SW480 (cell line): ENCODE data around the gene KCTD17.

ENCODE experiments used
- DNase-seq: peaks from one replicate; pipeline ENCODE4 v3.0.0-alpha.2; 2016; ENCODE audit warnings: low spot score

The KCTD17 gene

GRCh38 chr22:37043209-37043827, 8.2 kb upstream of the KCTD17 start:
- no peak for DNase-seq

GRCh38 chr22:37043828-37044538, 7.6 kb upstream of the KCTD17 start:
- DNase-seq = peak; percentile 68

GRCh38 chr22:37044634-37045625, 6.6 kb upstream of the KCTD17 start:
- no peak for DNase-seq

- DNase-seq = no peak
Observed at GRCh38 chr22:37045958-37046357, 5.6 kb upstream of the KCTD17 start.

- DNase-seq = no peak
Observed at GRCh38 chr22:37046589-37046988, 5.0 kb upstream of the KCTD17 start.

GRCh38 chr22:37047006-37047405, 4.5 kb upstream of the KCTD17 start:
- no peak for DNase-seq

GRCh38 chr22:37048133-37048532, 3.4 kb upstream of the KCTD17 start:
- no peak for DNase-seq

- no peak for DNase-seq
Observed at GRCh38 chr22:37049224-37049623, 2.3 kb upstream of the KCTD17 start.

GRCh38 chr22:37050913-37051312, 629 bp upstream of the KCTD17 start:
- no peak for DNase-seq

GRCh38 chr22:37052386-37053309, 1.1 kb downstream of the KCTD17 start:
- no peak for DNase-seq

- DNase-seq = no peak
Observed at GRCh38 chr22:37053310-37054055, 1.9 kb downstream of the KCTD17 start.

GRCh38 chr22:37054056-37054395, 2.5 kb downstream of the KCTD17 start:
- DNase-seq = peak; percentile 45

- no peak for DNase-seq
Observed at GRCh38 chr22:37054600-37055365, 3.2 kb downstream of the KCTD17 start.

- no peak for DNase-seq
Observed at GRCh38 chr22:37056246-37056645, 4.7 kb downstream of the KCTD17 start.

GRCh38 chr22:37057226-37057625, 5.7 kb downstream of the KCTD17 start:
- DNase-seq = no peak

- no peak for DNase-seq
Observed at GRCh38 chr22:37057796-37058510, 6.4 kb downstream of the KCTD17 start.

GRCh38 chr22:37058917-37059701, 7.6 kb downstream of the KCTD17 start:
- no peak for DNase-seq

- no peak for DNase-seq
Observed at GRCh38 chr22:37059876-37060449, 8.4 kb downstream of the KCTD17 start.
